HG02943 (cell line): ENCODE results near the gene RBM5.
A peak's percentile ranks its signal among the peaks of the same experiment; 100 is the strongest.

ENCODE experiments used
- ATAC-seq: cut with Tn5 transposase; IDR thresholded peaks from one replicate; pipeline ENCODE4 v1.9.1; 2021; ENCODE audit warnings: mild to moderate bottlenecking, low read depth, moderate library complexity; ENCODE audit not compliant: unreplicated experiment

RBM5 gene

GRCh38 chr3:50121072-50122032, 32.6 kb downstream of the RBM5 start:
- ATAC-seq, result peak; percentile 59

GRCh38 chr3:50122071-50122470, 33.4 kb downstream of the RBM5 start:
- ATAC-seq, result no peak

GRCh38 chr3:50122661-50123391, 34.1 kb downstream of the RBM5 start:
- ATAC-seq, result no peak

GRCh38 chr3:50123394-50124051, 34.8 kb downstream of the RBM5 start:
- ATAC-seq, result no peak

- no peak for ATAC-seq
These were observed 35.5 kb downstream of the RBM5 start for GRCh38 chr3:50124052-50124799.

- no peak for ATAC-seq
These were observed 36.1 kb downstream of the RBM5 start for GRCh38 chr3:50124800-50125178.

GRCh38 chr3:50125541-50126286, 37.0 kb downstream of the RBM5 start:
- ATAC-seq, result no peak

GRCh38 chr3:50126287-50127211, 37.8 kb downstream of the RBM5 start:
- ATAC-seq, result no peak

GRCh38 chr3:50127251-50127691, 38.6 kb downstream of the RBM5 start:
- no peak for ATAC-seq

- no peak for ATAC-seq
These were observed 39.3 kb downstream of the RBM5 start for GRCh38 chr3:50128001-50128400.

GRCh38 chr3:50130436-50130835, 41.7 kb downstream of the RBM5 start:
- ATAC-seq, result no peak

- no peak for ATAC-seq
These were observed 43.9 kb downstream of the RBM5 start for GRCh38 chr3:50132421-50133282.

- ATAC-seq, result no peak
These were observed 44.5 kb downstream of the RBM5 start for GRCh38 chr3:50133283-50133615.

- no peak for ATAC-seq
These were observed 45.6 kb downstream of the RBM5 start for GRCh38 chr3:50134367-50134766.

- no peak for ATAC-seq
These were observed 47.2 kb downstream of the RBM5 start for GRCh38 chr3:50135964-50136363.

- ATAC-seq, result no peak
These were observed 48.1 kb downstream of the RBM5 start for GRCh38 chr3:50136714-50137405.

- ATAC-seq, result no peak
These were observed 48.8 kb downstream of the RBM5 start for GRCh38 chr3:50137531-50137930.
